ENCODE measurements around the gene FSTL4.

FSTL4 gene

DNA sequence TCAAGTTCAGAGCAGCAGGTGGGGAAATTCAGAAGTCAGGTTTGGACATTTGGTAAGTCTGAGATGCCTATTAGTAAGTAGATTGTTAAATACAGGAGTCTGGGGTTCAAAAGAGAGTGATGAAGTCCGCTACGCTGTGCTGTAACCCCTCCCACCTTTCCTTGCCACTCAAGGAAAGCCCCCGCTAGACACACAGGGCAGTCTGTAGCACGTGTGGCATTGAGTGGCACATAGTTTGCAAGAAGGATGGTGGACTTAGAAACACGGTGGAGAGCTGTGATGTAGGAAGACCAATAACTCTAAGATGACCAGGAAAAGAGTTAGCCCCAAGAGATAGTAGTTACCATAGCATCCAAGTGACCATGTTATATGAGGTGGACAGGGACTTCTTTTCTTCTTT, 44.7 kb upstream of the FSTL4 start (continued):
- TF ChIP-seq ISL1 (CRISPR knock-in tag; IDR thresholded peaks at IDR 0.05) (no peak), ARNTL (CRISPR knock-in tag; IDR thresholded peaks at IDR 0.05; ENCODE audit: borderline replicate concordance, low read depth) (no peak)

DNA sequence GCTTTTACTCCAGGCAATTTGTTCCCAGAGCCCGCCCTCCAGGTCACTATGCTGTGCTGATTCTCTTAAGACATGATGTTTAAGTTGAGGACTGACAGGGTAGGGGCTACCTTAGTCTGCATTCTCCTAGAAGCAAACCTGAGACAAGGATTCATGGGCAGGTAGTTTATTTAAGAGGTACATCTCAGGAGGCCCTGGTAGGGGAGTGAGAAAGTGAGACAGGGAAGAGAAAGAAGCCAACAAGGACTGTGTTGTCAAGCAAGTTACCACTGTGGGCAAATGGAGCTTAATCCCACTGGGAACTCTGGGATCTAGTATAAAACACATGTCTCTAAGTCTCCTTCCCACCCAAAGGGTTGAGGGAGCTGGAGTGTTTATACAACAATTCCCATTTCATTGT, 43.6 kb upstream of the FSTL4 start:
- no peak for ATAC-seq
- TF ChIP-seq, protein P1, sequence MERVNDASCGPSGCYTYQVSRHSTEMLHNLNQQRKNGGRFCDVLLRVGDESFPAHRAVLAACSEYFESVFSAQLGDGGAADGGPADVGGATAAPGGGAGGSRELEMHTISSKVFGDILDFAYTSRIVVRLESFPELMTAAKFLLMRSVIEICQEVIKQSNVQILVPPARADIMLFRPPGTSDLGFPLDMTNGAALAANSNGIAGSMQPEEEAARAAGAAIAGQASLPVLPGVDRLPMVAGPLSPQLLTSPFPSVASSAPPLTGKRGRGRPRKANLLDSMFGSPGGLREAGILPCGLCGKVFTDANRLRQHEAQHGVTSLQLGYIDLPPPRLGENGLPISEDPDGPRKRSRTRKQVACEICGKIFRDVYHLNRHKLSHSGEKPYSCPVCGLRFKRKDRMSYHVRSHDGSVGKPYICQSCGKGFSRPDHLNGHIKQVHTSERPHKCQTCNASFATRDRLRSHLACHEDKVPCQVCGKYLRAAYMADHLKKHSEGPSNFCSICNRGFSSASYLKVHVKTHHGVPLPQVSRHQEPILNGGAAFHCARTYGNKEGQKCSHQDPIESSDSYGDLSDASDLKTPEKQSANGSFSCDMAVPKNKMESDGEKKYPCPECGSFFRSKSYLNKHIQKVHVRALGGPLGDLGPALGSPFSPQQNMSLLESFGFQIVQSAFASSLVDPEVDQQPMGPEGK (CRISPR knock-in tag; IDR thresholded peaks at IDR 0.05; ENCODE audit: borderline replicate concordance) = no peak
- TF ChIP-seq ESRRG (CRISPR knock-in tag; IDR thresholded peaks at IDR 0.05) = no peak
- TF ChIP-seq GLIS3 (CRISPR knock-in tag; IDR thresholded peaks at IDR 0.05) = no peak
- no peak for TF ChIP-seq SNAI2 (CRISPR knock-in tag; IDR thresholded peaks at IDR 0.05)
- no peak for TF ChIP-seq ISL1 (CRISPR knock-in tag; IDR thresholded peaks at IDR 0.05)
- TF ChIP-seq BACH2 (CRISPR knock-in tag; IDR thresholded peaks at IDR 0.05; ENCODE audit: borderline replicate concordance) = no peak
- TF ChIP-seq, protein P2, sequence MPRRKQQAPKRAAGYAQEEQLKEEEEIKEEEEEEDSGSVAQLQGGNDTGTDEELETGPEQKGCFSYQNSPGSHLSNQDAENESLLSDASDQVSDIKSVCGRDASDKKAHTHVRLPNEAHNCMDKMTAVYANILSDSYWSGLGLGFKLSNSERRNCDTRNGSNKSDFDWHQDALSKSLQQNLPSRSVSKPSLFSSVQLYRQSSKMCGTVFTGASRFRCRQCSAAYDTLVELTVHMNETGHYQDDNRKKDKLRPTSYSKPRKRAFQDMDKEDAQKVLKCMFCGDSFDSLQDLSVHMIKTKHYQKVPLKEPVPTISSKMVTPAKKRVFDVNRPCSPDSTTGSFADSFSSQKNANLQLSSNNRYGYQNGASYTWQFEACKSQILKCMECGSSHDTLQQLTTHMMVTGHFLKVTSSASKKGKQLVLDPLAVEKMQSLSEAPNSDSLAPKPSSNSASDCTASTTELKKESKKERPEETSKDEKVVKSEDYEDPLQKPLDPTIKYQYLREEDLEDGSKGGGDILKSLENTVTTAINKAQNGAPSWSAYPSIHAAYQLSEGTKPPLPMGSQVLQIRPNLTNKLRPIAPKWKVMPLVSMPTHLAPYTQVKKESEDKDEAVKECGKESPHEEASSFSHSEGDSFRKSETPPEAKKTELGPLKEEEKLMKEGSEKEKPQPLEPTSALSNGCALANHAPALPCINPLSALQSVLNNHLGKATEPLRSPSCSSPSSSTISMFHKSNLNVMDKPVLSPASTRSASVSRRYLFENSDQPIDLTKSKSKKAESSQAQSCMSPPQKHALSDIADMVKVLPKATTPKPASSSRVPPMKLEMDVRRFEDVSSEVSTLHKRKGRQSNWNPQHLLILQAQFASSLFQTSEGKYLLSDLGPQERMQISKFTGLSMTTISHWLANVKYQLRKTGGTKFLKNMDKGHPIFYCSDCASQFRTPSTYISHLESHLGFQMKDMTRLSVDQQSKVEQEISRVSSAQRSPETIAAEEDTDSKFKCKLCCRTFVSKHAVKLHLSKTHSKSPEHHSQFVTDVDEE (CRISPR knock-in tag; IDR thresholded peaks at IDR 0.05) = no peak
- TF ChIP-seq CSDC2 (CRISPR knock-in tag; IDR thresholded peaks at IDR 0.05) = no peak
- TF ChIP-seq, protein P3, sequence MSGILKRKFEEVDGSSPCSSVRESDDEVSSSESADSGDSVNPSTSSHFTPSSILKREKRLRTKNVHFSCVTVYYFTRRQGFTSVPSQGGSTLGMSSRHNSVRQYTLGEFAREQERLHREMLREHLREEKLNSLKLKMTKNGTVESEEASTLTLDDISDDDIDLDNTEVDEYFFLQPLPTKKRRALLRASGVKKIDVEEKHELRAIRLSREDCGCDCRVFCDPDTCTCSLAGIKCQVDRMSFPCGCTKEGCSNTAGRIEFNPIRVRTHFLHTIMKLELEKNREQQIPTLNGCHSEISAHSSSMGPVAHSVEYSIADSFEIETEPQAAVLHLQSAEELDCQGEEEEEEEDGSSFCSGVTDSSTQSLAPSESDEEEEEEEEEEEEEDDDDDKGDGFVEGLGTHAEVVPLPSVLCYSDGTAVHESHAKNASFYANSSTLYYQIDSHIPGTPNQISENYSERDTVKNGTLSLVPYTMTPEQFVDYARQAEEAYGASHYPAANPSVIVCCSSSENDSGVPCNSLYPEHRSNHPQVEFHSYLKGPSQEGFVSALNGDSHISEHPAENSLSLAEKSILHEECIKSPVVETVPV (CRISPR knock-in tag; IDR thresholded peaks at IDR 0.05) = no peak
- TF ChIP-seq RARB (CRISPR knock-in tag; IDR thresholded peaks at IDR 0.05) = no peak
- no peak for TF ChIP-seq OSR1 (CRISPR knock-in tag; IDR thresholded peaks at IDR 0.05)
- TF ChIP-seq ZNF565 (CRISPR knock-in tag; conservative IDR thresholded peaks at IDR 0.05; ENCODE audit: low read depth) = no peak

DNA sequence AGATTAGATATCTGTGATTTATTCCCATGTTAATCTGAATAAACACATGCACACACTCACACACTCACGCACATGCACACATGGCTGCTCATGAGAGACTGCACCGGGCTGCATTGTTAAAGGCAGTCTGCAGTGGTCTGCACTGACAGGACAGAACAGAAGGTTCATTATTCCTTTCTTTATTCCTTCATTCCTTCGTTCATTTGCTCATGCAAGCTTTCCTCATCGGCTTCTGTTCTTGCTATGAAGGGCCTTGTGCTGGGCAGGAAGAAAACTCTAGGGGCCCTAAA, 41.4 kb upstream of the FSTL4 start:
- ATAC-seq = no peak
- TF ChIP-seq, protein P2 (CRISPR knock-in tag; IDR thresholded peaks at IDR 0.05) = no peak
- no peak for TF ChIP-seq GLIS3 (CRISPR knock-in tag; IDR thresholded peaks at IDR 0.05)
- no peak for TF ChIP-seq ARNTL (CRISPR knock-in tag; IDR thresholded peaks at IDR 0.05; ENCODE audit: borderline replicate concordance, low read depth)
- TF ChIP-seq, protein P1 (CRISPR knock-in tag; IDR thresholded peaks at IDR 0.05; ENCODE audit: borderline replicate concordance) = no peak

DNA sequence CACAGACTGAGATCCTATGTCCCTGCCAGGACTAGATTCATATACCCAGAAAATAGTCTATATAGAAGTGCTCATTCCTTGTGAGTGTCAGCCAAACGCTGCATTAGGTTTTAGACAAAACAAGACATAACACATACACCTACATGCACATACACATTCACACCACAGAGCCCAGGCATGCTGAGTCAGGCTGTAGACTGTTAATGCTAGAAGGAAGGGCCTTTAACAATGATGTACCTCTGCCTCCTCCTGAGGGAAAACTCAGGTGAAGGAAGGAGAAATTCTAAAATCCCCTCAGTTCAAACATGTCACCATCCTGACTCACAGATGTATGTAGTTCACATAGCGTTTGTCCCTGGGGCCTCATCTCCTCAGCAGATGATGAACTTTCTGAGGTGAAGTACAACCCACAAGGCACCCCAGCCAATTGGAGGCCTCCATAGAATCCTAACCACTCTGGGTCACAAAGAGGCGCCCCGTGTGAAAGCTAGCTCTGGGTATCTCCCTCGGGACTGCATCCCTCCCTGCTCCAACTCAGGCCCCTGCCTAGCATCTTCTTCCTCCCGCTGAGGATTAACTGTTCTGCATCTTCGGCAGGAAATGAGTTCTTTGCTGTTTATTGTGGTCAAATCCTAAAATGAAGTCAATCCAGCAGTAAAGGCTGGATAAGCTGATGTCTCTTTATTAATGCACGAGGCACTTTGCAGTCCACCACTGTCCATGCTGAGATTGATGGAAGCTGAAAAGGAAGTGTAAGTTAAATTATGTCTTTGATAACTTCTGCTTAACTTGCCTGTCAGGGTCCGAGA, 40.8 kb upstream of the FSTL4 start:
- TF ChIP-seq ESRRG (CRISPR knock-in tag; IDR thresholded peaks at IDR 0.05) (no peak), TCF4 (CRISPR knock-in tag; IDR thresholded peaks at IDR 0.05; ENCODE audit: borderline replicate concordance) (no peak), RARB (CRISPR knock-in tag; IDR thresholded peaks at IDR 0.05) (no peak)
- TF ChIP-seq, protein P2 (CRISPR knock-in tag; IDR thresholded peaks at IDR 0.05) = no peak
- no peak for ATAC-seq
